ENCODE data around the gene PNCK.
A peak's percentile ranks its signal among the peaks of the same experiment; 100 is the strongest.
"Not testable (repeated sequence)": the region's sequence is repeated elsewhere in the genome, so short reads cannot be mapped to it uniquely, and the experiment has no call there.

The PNCK gene

GRCh38 chrX:153673428-153674218 is at the start of gene PNCK:
TSS of gene PNCK (minus strand) at chrX:153673813. CDS start at chrX:153673076, 737 bp downstream.
- peak; percentile 70 for DNase-seq (ENCODE audit: low spot score)

GRCh38 chrX:153722704-153723350 is 49.2 kb upstream of the PNCK start:
- no peak for DNase-seq (ENCODE audit: low spot score)

- DNase-seq (ENCODE audit: low spot score) = no peak
Measured at GRCh38 chrX:153719701-153720100, 46.1 kb upstream of the PNCK start.

- no peak for DNase-seq (ENCODE audit: low spot score)
Measured at GRCh38 chrX:153719238-153719637, 45.6 kb upstream of the PNCK start.

- DNase-seq (ENCODE audit: low spot score) = no peak
Measured at GRCh38 chrX:153717445-153717844, 43.8 kb upstream of the PNCK start.

GRCh38 chrX:153714256-153714655 is 40.6 kb upstream of the PNCK start:
- DNase-seq (ENCODE audit: low spot score) = no peak

GRCh38 chrX:153709726-153710674 is 36.4 kb upstream of the PNCK start:
- no peak for DNase-seq (ENCODE audit: low spot score)

GRCh38 chrX:153708415-153708814 is 34.8 kb upstream of the PNCK start:
- DNase-seq (ENCODE audit: low spot score) = peak; percentile 64

- no peak for DNase-seq (ENCODE audit: low spot score)
Measured at GRCh38 chrX:153707406-153707805, 33.8 kb upstream of the PNCK start.

GRCh38 chrX:153706799-153707198 is 33.2 kb upstream of the PNCK start:
- no peak for DNase-seq (ENCODE audit: low spot score)

- not testable (repeated sequence) for DNase-seq (ENCODE audit: low spot score)
Measured at GRCh38 chrX:153705403-153706060, 31.9 kb upstream of the PNCK start.

- DNase-seq (ENCODE audit: low spot score) = not testable (repeated sequence)
Measured at GRCh38 chrX:153704631-153705402, 31.2 kb upstream of the PNCK start.

GRCh38 chrX:153704021-153704526 is 30.5 kb upstream of the PNCK start:
- DNase-seq (ENCODE audit: low spot score) = no peak

- no peak for DNase-seq (ENCODE audit: low spot score)
Measured at GRCh38 chrX:153703036-153703370, 29.4 kb upstream of the PNCK start.

- DNase-seq (ENCODE audit: low spot score) = no peak
Measured at GRCh38 chrX:153702336-153703035, 28.9 kb upstream of the PNCK start.

GRCh38 chrX:153701706-153702105 is 28.1 kb upstream of the PNCK start:
- no peak for DNase-seq (ENCODE audit: low spot score)

GRCh38 chrX:153700967-153701366 is 27.4 kb upstream of the PNCK start:
- no peak for DNase-seq (ENCODE audit: low spot score)

GRCh38 chrX:153700376-153700945 is 26.8 kb upstream of the PNCK start:
- DNase-seq (ENCODE audit: low spot score) = no peak

GRCh38 chrX:153699784-153700371 is 26.3 kb upstream of the PNCK start:
- not testable (repeated sequence) for DNase-seq (ENCODE audit: low spot score)
